PC-3 (cell line): ENCODE data around the gene GABRB3.

ENCODE experiments used
- CTCF ChIP-seq: fragments of 300-600 bp; sonication (generic); conservative IDR thresholded peaks from 2 replicates; pipeline ENCODE4 v1.5.1; 2017; ENCODE audit warnings: antibody characterized with exemption, low read depth, mild to moderate bottlenecking, low read length
- EZH2 ChIP-seq: fragments of 300-600 bp; sonication (generic); IDR thresholded peaks from one replicate; pipeline ENCODE4 v1.6.1; 2017; ENCODE audit warnings: antibody characterized with exemption, mild to moderate bottlenecking, low read length; ENCODE audit not compliant: unreplicated experiment
- EZH2phosphoT487 ChIP-seq: fragments of 300-600 bp; sonication (generic); IDR thresholded peaks from 2 replicates; pipeline ENCODE4 v1.6.1; 2018; ENCODE audit warnings: mild to moderate bottlenecking, antibody characterized with exemption, low read length, borderline replicate concordance

GRCh38 chr15:26674467-26674866 is 98.4 kb downstream of the GABRB3 start:
- TF ChIP-seq CTCF (no peak), EZH2 (no peak), EZH2phosphoT487 (no peak)
